Epithelial cell of esophagus (primary cell): ENCODE data around the gene ACTL8.

Source experiments
- DNase-seq: peaks from one replicate; pipeline ENCODE4 v3.0.0; 2010; ENCODE audit warnings: low read depth
- H3K4me3 ChIP-seq: 2 replicates; pipeline ENCODE4 v1.5.1; 2011; ENCODE audit warnings: mild to moderate bottlenecking, low read length, control low read depth
- CTCF ChIP-seq: IDR thresholded peaks from 2 replicates; pipeline ENCODE4 v1.5.1; 2011; ENCODE audit warnings: low read depth, mild to moderate bottlenecking, low read length, control low read depth, inconsistent platforms; ENCODE audit not compliant: insufficient read depth; ENCODE audit errors: missing control alignments

Gene ACTL8, protein sequence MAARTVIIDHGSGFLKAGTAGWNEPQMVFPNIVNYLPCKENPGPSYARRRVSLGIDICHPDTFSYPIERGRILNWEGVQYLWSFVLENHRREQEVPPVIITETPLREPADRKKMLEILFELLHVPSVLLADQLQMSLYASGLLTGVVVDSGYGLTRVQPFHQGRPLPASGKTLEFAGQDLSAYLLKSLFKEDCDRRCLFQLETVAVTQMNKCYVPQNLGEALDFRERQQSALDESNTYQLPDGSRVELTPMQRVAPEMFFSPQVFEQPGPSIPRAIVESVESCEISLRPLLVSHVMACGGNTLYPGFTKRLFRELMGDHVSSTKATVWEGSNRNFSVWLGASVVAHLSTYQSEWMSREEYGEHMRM

DNA sequence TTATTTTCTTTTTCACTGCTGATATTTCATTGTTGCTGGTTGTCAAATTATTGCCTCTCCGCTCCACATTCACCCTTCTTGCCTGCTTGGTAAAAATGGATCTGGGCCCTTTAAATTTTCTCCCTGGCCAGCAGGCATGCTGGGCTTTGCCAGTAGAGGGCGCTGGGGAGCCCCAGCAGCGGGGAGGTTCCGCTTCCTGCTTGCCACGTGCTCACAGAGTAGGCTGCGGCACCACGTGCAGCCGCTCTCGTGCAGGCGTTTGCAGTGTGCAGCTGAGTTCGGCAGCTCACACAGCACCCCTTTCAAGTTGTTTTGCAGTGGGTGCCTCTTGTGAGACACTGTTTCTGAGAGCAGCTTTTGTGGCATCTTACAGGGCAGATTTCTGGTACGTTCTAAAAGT, at the start of gene ACTL8:
Gene ACTL8 (plus strand): TSS at position 214 of the 400 bp plus-strand sequence. CDS start 67,676 bp downstream, outside the sequence.
- DNase-seq: no peak
- no peak for TF ChIP-seq CTCF
- H3K4me3 ChIP-seq: no peak within 1 kb of the TSS

DNA sequence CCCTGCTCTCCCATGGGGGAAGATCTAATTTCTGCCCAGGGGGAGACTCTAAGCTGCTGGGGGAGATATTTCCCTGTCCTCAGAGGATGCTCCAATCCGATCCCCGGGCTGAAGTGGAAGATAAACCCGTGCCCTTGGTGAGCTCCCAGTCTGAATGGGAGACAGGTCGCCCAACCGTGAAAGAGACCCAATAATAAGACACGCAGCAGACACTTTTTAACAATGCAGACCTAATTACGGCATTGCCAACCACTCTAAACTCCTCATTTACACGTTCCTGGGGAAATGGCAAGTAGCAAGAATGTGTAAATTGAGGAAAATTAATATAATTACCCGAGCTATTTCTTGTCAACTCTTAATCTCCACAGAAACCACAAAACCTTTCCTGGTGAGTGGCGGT, 48.7 kb upstream of the ACTL8 start:
- no peak for DNase-seq
- no peak overlapping the region for H3K4me3 ChIP-seq
- TF ChIP-seq CTCF: no peak

DNA sequence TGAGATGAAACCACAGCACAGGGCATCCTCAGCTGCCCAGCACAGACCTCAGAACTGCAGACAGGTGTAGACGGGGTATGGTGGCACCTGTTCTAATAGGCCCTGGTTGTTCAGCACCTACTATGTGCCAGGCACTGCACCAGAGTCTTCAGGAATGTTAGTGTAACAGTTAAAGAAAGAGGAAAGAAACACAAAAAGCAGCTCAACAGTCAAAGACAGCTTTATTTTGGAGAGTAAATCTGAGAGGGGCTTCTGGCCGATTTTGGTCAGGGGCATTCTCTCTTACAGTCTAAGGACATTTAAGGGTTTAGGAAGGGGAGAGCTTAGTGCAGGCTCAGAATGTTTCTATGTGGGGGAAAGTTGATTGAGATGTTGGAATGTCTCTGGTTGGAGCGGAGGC, 45.2 kb upstream of the ACTL8 start:
- no peak for DNase-seq
- no peak for TF ChIP-seq CTCF
- no peak overlapping the region for H3K4me3 ChIP-seq

DNA sequence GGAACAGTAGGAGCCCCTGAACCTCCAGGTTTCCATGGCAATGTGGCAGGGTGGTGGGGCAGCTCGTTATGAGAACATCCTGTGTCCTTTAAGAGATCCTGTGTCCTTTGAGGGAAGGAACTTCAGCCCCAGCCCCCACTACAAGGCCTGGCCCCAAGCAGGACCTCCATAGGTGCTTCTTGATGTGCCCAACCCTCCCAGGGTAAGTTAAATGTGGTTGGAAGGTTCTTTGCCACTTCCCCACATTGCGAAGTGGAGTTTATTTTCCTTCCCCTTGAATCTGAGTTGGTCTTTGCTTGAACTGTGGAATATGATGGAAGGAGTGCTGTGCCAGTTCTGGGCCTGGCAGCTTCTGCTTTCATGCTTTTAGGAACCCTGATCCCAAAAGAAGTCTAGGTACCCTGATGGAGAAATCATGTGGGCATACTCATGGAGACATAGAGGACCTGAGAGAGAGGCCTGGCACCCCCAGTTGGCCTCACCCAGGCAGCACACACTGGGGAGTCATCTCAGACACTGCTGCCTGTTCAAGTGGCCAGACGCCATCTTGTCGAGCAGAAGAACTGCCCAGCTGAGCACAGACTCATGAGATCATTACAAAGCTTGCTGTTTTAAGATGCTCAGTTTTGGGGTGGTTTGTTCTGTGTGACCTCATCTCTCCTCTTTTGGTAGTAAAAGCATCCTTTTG, 44.1 kb upstream of the ACTL8 start:
- H3K4me3 ChIP-seq: no peak overlapping the region
- TF ChIP-seq CTCF: no peak
- no peak for DNase-seq

DNA sequence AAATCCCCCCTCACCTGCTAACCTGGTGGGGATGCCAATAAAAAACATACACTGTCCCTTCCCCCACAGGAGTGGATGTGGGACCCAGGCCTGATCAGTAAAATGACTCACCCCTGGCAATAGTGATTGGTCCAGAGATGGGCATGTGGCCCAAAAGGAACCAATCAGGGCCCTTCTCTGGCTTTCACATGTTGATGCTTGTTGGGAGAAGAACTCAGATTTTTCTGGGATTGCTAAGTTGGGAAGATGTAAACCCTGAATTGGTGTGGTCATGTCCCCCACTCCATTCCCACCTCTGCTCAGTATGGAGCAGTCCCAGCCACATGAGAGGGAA, 43.6 kb upstream of the ACTL8 start:
- no peak for DNase-seq
- H3K4me3 ChIP-seq: no peak overlapping the region

GRCh38 chr1:17711941-17712340, 43.2 kb upstream of the ACTL8 start:
- no peak for DNase-seq
- no peak for TF ChIP-seq CTCF
- no peak overlapping the region for H3K4me3 ChIP-seq

More for the DNA sequence above, 43.6 kb upstream of the ACTL8 start:
- TF ChIP-seq CTCF: no peak
